ENCODE data around the gene NAGS. TPM values are rescaled to one million over a fixed set of nuclear protein-coding genes. Genes with fewer than 3 reads are reported as not detected.

NAGS gene
- total RNA-seq, 1 donor from 2014 or later: 1.0 TPM

GRCh38 chr17:43979671-43980070, 24.8 kb upstream of the NAGS start:
- Histone ChIP-seq H3K4me2 (ENCODE audit: low read length) (no peak overlapping the region), H3K27me3 (ENCODE audit: insufficient read depth, low read length) (peaks cover 57% of the 10 kb centered on the region), H3K4me1 (ENCODE audit: insufficient read depth, low read length) (no peaks in the 10 kb centered on the region), H2AFZ (ENCODE audit: low read depth, low read length) (no peak overlapping the region), H3K36me3 (ENCODE audit: insufficient read depth, low read length) (no peaks in the 10 kb centered on the region), H3K4me3 (ENCODE audit: insufficient read depth, low read depth, low read length) (no peak overlapping the region), H3K9ac (ENCODE audit: low read length) (no peak overlapping the region), H3K79me2 (ENCODE audit: insufficient read depth, low read length) (no peaks in the 10 kb centered on the region), H4K20me1 (ENCODE audit: insufficient read depth, low read length) (peaks cover 5% of the 10 kb centered on the region), H3K9me3 (ENCODE audit: insufficient read depth, low read depth, low read length) (no peaks in the 10 kb centered on the region), H3K27ac (ENCODE audit: low read depth, low read length) (no peak overlapping the region)
- no peak for TF ChIP-seq EZH2 (IDR thresholded peaks at IDR 0.05; ENCODE audit: insufficient read depth, low read length)
- no peak for TF ChIP-seq CTCF (IDR thresholded peaks at IDR 0.05; ENCODE audit: insufficient read depth, low read depth, low read length)
- Mint-ChIP-seq H3K27me3 (ENCODE audit: low read depth, unreplicated experiment) (peaks cover 66% of the 10 kb centered on the region), H3K4me1 (ENCODE audit: low read depth, unreplicated experiment) (no peaks in the 10 kb centered on the region), H3K27ac (ENCODE audit: unreplicated experiment) (no peak overlapping the region), H3K9me3 (ENCODE audit: unreplicated experiment) (no peaks in the 10 kb centered on the region), H3K4me3 (ENCODE audit: unreplicated experiment) (no peak overlapping the region), H3K36me3 (ENCODE audit: low read depth, unreplicated experiment) (no peaks in the 10 kb centered on the region)
- DNase-seq (ENCODE audit: low read depth): no peak
- no peak for FAIRE-seq

GRCh38 chr17:43982171-43982570, 22.3 kb upstream of the NAGS start:
- Histone ChIP-seq H3K4me1 (ENCODE audit: insufficient read depth, low read length) (no peaks in the 10 kb centered on the region), H2AFZ (ENCODE audit: low read depth, low read length) (no peak overlapping the region), H3K79me2 (ENCODE audit: insufficient read depth, low read length) (no peaks in the 10 kb centered on the region), H3K9ac (ENCODE audit: low read length) (no peak overlapping the region), H3K4me2 (ENCODE audit: low read length) (no peak overlapping the region), H3K9me3 (ENCODE audit: insufficient read depth, low read depth, low read length) (no peaks in the 10 kb centered on the region), H3K27me3 (ENCODE audit: insufficient read depth, low read length) (peaks cover 57% of the 10 kb centered on the region), H4K20me1 (ENCODE audit: insufficient read depth, low read length) (peaks cover 5% of the 10 kb centered on the region), H3K4me3 (ENCODE audit: insufficient read depth, low read depth, low read length) (no peak overlapping the region), H3K27ac (ENCODE audit: low read depth, low read length) (no peak overlapping the region), H3K36me3 (ENCODE audit: insufficient read depth, low read length) (no peaks in the 10 kb centered on the region)
- no peak overlapping the region for H3K27ac Mint-ChIP-seq (ENCODE audit: unreplicated experiment)
- H3K4me1 Mint-ChIP-seq (ENCODE audit: low read depth, unreplicated experiment): no peaks in the 10 kb centered on the region
- DNase-seq (ENCODE audit: low read depth) (no peak), FAIRE-seq (no peak)
- TF ChIP-seq CTCF (IDR thresholded peaks at IDR 0.05; ENCODE audit: insufficient read depth, low read depth, low read length) (no peak), EZH2 (IDR thresholded peaks at IDR 0.05; ENCODE audit: insufficient read depth, low read length) (no peak)
- no peak overlapping the region for H3K4me3 Mint-ChIP-seq (ENCODE audit: unreplicated experiment)
- H3K9me3 Mint-ChIP-seq (ENCODE audit: unreplicated experiment): peaks cover 2% of the 10 kb centered on the region
- peaks cover 72% of the 10 kb centered on the region for H3K27me3 Mint-ChIP-seq (ENCODE audit: low read depth, unreplicated experiment)
- no peaks in the 10 kb centered on the region for H3K36me3 Mint-ChIP-seq (ENCODE audit: low read depth, unreplicated experiment)

- Mint-ChIP-seq H3K9me3 (ENCODE audit: unreplicated experiment) (peaks cover 4% of the 10 kb centered on the region), H3K4me1 (ENCODE audit: low read depth, unreplicated experiment) (no peaks in the 10 kb centered on the region), H3K27ac (ENCODE audit: unreplicated experiment) (no peak overlapping the region), H3K4me3 (ENCODE audit: unreplicated experiment) (peak overlapping the region; percentile 45), H3K36me3 (ENCODE audit: low read depth, unreplicated experiment) (no peaks in the 10 kb centered on the region), H3K27me3 (ENCODE audit: low read depth, unreplicated experiment) (peaks cover 72% of the 10 kb centered on the region)
- FAIRE-seq (no peak), DNase-seq (ENCODE audit: low read depth) (no peak)
- no peak overlapping the region for H2AFZ ChIP-seq (ENCODE audit: low read depth, low read length)
- H4K20me1 ChIP-seq (ENCODE audit: insufficient read depth, low read length): peaks cover 5% of the 10 kb centered on the region
- no peaks in the 10 kb centered on the region for H3K36me3 ChIP-seq (ENCODE audit: insufficient read depth, low read length)
- peak overlapping the region; percentile 39 for H3K4me3 ChIP-seq (ENCODE audit: insufficient read depth, low read depth, low read length)
- no peaks in the 10 kb centered on the region for H3K9me3 ChIP-seq (ENCODE audit: insufficient read depth, low read depth, low read length)
- H3K4me2 ChIP-seq (ENCODE audit: low read length): peak overlapping the region; percentile 83
- TF ChIP-seq EZH2 (IDR thresholded peaks at IDR 0.05; ENCODE audit: insufficient read depth, low read length): no peak
- no peak for TF ChIP-seq CTCF (IDR thresholded peaks at IDR 0.05; ENCODE audit: insufficient read depth, low read depth, low read length)
- H3K27ac ChIP-seq (ENCODE audit: low read depth, low read length): no peak overlapping the region
- no peaks in the 10 kb centered on the region for H3K4me1 ChIP-seq (ENCODE audit: insufficient read depth, low read length)
- H3K79me2 ChIP-seq (ENCODE audit: insufficient read depth, low read length): no peaks in the 10 kb centered on the region
- no peak overlapping the region for H3K9ac ChIP-seq (ENCODE audit: low read length)
- peaks cover 58% of the 10 kb centered on the region for H3K27me3 ChIP-seq (ENCODE audit: insufficient read depth, low read length)
Observed at GRCh38 chr17:43983196-43983514, 21.3 kb upstream of the NAGS start.

Data from astrocyte (in vitro differentiated cells and primary cell).